Mucosa of descending colon (tissue), 3 donors: Measurements from ENCODE around the gene CLVS2. TPM values are rescaled to one million over a fixed set of nuclear protein-coding genes. Genes with fewer than 3 reads are reported as not detected.

Experiments
- ATAC-seq: fragments of 200-7000 bp; cut with Tn5 transposase; one replicate; pipeline ENCODE4 v1.9.1; 2020; ENCODE audit warnings: mild to moderate bottlenecking, moderate library complexity
- DNase-seq, 3 donors: peaks; one replicate each; pipeline ENCODE4 v3.0.0-alpha.2; 2020
- H3K36me3 ChIP-seq: fragments of 200-600 bp; one replicate; pipeline ENCODE4 v1.8.0; 2021; ENCODE audit warnings: low read depth, mild to moderate bottlenecking
- H3K4me1 ChIP-seq: fragments of 200-600 bp; one replicate; pipeline ENCODE4 v1.8.0; 2021; ENCODE audit warnings: low read depth, mild to moderate bottlenecking
- H3K4me3 ChIP-seq: fragments of 200-600 bp; one replicate; pipeline ENCODE4 v1.8.0; 2021; ENCODE audit warnings: mild to moderate bottlenecking
- H3K9me3 ChIP-seq: fragments of 200-600 bp; one replicate; pipeline ENCODE4 v1.8.0; 2021; ENCODE audit warnings: mild to moderate bottlenecking
- intact Hi-C, 2 donors: fragments of 100-400 bp; cut with DNase I in 1 of 2; cut with micrococcal nuclease in 1 of 2; formaldehyde crosslinking; loops; one replicate each; pipeline versions ENCODE4 v1.11.0 to v1.11.1; 2022; cut with DNase I, micrococcal nuclease
- total RNA-seq, 3 donors: library from RNA; stranded (reverse); fragmentation: NEBNext Ultra II Directional in 2 of 3; extraction: Animal tissue kit (Norgen Biotek cat#: 25700) in 2 of 3; gene quantifications; one replicate each; pipeline versions ENCODE4 v1.2.1 to v1.2.4, GENCODE V29; 2021 to 2023
- TF ChIP-seq, protein P1 (sequence below): fragments of 200-600 bp; IDR thresholded peaks from one replicate; pipeline ENCODE4 v1.8.0; 2022; ENCODE audit warnings: antibody characterized with exemption, mild to moderate bottlenecking
- donor health status: DM: no; HTN: no; CAD: no; lungs with moderate emphysema.
- donor health status: DM: no; HTN: no; CAD: no.
- donor health status: DM: no; HTN: yes; CAD: no.

Gene CLVS2
- total RNA-seq, 3 donors from 2014 or later: 0.03 to 0.92 (median 0.19) TPM

DNA sequence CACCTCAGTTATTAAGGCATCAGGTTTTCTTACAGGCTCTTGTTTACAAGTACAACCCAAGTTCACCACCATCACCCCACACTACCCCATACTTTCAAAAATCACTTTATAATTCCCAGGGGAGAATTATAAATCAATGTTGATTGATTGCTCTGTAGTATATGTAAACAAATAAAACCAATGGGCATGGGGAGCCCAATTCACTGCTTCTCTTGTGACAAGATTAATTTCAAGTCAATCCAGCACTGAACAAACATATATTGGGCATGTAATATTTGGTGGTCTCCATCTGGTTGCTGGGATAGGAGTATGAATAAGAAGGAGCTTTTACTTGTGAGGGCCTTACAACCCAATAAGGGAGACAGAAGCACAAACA lies 95.8 kb downstream of the CLVS2 start:
- no peak overlapping the region for H3K4me3 ChIP-seq
- intact Hi-C loops: no loop called here
- DNase-seq (no peak), ATAC-seq (no peak)
- TF ChIP-seq, protein P1, sequence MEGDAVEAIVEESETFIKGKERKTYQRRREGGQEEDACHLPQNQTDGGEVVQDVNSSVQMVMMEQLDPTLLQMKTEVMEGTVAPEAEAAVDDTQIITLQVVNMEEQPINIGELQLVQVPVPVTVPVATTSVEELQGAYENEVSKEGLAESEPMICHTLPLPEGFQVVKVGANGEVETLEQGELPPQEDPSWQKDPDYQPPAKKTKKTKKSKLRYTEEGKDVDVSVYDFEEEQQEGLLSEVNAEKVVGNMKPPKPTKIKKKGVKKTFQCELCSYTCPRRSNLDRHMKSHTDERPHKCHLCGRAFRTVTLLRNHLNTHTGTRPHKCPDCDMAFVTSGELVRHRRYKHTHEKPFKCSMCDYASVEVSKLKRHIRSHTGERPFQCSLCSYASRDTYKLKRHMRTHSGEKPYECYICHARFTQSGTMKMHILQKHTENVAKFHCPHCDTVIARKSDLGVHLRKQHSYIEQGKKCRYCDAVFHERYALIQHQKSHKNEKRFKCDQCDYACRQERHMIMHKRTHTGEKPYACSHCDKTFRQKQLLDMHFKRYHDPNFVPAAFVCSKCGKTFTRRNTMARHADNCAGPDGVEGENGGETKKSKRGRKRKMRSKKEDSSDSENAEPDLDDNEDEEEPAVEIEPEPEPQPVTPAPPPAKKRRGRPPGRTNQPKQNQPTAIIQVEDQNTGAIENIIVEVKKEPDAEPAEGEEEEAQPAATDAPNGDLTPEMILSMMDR: no peak
- no peaks in the 10 kb centered on the region for H3K9me3 ChIP-seq
- H3K36me3 ChIP-seq: no peaks in the 10 kb centered on the region
- H3K4me1 ChIP-seq: no peaks in the 10 kb centered on the region

DNA sequence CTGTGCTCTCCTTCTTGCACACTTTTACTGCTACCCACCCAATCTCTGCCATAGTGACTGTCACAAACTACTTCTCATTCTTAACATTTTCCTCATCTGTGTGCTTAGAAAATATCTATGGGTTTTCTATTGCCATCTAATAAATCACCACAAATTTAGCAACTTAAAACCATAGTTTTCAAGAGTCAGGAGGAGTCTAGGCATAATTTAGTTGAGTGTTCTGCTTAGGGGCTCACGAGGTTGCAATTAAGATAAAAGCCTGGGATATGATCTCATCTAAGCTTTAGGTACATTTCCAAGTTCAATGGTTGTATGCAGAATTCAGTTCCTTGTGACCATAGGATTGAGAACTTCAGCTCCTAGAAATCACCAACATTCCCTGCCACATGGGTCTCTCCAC lies 98.8 kb downstream of the CLVS2 start:
- intact Hi-C loops: no loop called here
- TF ChIP-seq, protein P1: no peak
- DNase-seq (no peak), ATAC-seq (no peak)
- Histone ChIP-seq H3K36me3 (no peaks in the 10 kb centered on the region), H3K4me1 (no peaks in the 10 kb centered on the region), H3K9me3 (no peaks in the 10 kb centered on the region), H3K4me3 (no peak overlapping the region)

DNA sequence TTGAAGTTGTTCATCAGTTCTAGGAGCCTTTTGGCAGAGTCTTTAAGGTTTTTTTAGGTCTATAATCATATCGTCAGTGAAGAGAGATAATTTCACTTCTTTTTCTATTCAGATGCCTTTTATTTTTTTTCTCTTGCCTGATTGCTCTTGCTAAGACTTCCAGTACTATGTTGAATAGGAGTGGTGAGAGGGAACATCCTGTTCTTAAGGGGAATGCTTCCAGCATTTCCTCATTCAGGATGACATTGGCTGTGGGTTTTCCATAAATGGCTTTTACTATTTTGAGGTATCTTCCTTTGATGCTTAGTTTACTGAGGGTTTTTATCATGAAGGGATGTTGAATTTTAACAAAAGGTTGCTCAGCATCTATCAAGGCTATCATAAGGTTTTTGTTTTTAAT lies 109.5 kb downstream of the CLVS2 start:
- no peak for ATAC-seq
- no peaks in the 10 kb centered on the region for H3K4me1 ChIP-seq
- no peaks in the 10 kb centered on the region for H3K36me3 ChIP-seq
- intact Hi-C loops: no loop called here
- no peak overlapping the region for H3K4me3 ChIP-seq
- no peak for DNase-seq
- TF ChIP-seq, protein P1: no peak
- no peaks in the 10 kb centered on the region for H3K9me3 ChIP-seq

- Histone ChIP-seq H3K4me1 (no peaks in the 10 kb centered on the region), H3K9me3 (no peaks in the 10 kb centered on the region), H3K36me3 (no peaks in the 10 kb centered on the region), H3K4me3 (no peak overlapping the region)
- no peak for ATAC-seq
- no peak for DNase-seq
- intact Hi-C loops: no loop called here
- TF ChIP-seq, protein P1: no peak
Measured at GRCh38 chr6:123116370-123116769, 120.3 kb downstream of the CLVS2 start.

DNA sequence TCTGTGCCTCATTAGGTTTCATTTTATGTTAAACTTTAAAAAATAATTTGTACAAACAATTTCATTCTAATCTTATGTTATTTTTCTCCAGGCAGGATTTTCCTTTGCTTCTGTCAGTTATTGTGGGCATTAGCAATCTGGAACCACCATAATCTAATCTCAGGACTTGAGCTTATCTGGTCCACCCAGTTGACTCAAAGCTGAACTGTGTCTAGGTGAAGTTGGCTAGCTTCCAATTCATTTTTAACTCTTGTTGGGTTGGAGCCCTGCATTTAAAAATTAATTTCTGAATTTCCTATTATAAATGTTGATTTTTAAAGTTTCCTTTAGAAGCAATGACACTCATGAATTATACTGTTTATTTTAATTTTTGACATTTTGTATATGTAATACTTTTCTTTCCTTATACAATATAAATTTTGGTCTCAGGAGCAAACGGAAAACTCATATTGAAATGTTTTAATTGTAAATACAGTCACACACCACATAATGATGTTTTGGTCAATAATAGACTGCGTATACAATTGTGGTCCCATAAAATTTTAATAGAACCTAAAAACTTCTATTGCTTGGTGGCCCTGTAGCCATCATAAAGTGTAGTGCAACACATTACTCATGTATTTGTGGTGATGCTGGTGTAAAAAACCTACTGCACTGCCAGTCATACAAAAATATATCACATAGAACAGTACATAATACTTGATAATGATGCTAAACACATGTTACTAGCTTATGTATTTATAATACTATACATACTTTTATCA lies 121.3 kb downstream of the CLVS2 start:
- Histone ChIP-seq H3K4me3 (no peak overlapping the region), H3K4me1 (no peaks in the 10 kb centered on the region), H3K9me3 (no peaks in the 10 kb centered on the region), H3K36me3 (no peaks in the 10 kb centered on the region)
- DNase-seq (no peak), ATAC-seq (no peak)
- TF ChIP-seq, protein P1: no peak
- intact Hi-C loops: no loop called here
